HG03575 (cell line): ENCODE results near the gene CALY.

Experiments used
- ATAC-seq: cut with Tn5 transposase; IDR thresholded peaks from one replicate; pipeline ENCODE4 v1.9.1; 2021; ENCODE audit not compliant: unreplicated experiment, insufficient number of reproducible peaks, low FRiP score; ENCODE audit errors: extremely low read depth

CALY gene

DNA sequence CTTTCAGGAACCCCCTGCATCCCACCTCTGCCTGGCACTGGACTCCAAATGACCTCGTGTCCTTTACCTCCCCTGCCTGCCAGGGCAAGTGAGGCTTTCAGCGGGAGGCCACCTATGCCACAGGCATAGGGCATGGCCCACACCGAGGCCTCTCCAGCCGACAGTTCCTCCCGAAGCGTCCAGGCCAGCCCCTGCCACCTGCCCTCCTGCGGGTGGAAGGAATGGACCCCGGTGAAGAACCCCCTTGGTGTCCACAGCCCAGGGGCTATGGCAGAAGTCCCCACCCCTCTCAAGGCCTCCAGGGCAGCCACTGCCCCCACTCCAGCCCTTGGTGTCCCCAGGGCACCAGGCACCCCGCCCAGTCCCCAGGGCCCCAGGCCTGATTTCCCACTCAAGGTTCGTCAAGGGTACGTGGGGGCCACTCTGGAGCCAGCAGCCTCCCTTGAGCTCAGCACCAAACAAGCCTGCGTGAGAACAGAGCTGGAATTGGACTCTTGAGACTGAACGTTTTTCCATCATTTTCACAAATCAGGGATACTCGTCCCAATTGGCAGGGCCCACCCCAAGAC, 18.1 kb upstream of the CALY start:
- ATAC-seq: no peak

DNA sequence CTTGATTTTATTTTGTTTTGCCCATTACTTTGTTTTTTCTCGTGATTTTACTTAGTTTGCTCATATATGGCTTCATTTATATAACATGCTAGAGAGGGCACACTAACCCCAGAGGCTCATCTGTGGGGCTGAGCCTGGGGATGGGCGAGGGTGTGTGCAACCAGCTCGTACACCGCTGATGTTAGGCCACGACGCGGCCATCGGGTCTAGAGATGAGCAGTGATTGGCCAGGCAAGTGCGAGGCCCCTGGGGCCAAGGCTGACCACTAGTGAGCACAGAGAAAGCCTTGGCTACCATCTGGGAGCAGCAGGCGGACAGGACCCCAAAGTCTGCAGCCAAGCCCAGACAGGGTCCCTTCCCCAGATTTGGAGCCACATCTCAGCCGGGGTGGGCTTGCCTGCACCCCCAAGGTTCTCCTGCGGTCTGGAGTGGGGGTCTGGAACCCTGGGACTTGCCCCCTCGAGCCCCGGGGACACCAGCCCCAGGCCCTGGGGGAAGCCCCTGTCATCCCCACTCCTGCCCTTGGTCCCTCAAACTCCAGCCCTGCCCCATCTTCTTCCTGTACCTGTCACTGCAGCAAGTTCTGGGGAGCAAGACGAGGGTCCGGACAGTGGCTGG, 17.4 kb upstream of the CALY start:
- ATAC-seq: no peak

DNA sequence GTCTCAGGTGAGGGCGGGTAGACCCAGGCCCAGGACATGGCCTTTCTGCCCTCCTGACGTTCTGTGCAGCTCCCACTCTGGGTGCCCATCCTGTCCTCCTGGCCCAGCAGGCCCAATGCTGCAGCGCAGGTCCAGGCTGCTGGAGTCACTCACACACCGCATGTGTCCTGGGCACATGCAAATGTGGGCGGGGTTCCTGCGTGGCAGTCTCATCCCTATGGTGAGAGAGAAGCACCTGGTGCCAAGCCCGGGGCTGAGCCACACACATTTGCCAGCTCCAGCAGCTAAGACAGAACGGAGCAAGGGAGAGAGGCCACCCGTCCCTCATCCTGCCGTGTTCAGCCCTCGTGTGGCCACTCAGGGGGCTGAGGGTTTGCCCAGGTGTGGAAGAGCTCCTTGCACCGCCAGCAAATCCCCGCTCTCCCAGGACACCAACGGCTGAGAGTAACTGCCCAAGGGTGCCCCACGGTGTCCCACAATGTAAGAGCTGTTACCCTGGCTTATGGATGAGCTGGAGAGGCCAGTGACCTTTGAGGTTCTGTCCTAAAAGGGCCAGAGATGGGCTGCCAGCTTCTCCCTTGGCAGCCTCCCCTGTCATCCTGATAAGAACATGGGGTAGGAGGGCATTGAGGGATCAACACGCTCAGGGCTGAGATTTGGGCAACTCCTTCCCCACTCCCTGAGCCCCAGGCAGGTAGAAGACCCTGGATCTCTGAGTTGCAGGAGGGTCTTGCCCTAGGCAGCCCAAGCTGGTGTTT, 16.7 kb upstream of the CALY start:
- no peak for ATAC-seq

DNA sequence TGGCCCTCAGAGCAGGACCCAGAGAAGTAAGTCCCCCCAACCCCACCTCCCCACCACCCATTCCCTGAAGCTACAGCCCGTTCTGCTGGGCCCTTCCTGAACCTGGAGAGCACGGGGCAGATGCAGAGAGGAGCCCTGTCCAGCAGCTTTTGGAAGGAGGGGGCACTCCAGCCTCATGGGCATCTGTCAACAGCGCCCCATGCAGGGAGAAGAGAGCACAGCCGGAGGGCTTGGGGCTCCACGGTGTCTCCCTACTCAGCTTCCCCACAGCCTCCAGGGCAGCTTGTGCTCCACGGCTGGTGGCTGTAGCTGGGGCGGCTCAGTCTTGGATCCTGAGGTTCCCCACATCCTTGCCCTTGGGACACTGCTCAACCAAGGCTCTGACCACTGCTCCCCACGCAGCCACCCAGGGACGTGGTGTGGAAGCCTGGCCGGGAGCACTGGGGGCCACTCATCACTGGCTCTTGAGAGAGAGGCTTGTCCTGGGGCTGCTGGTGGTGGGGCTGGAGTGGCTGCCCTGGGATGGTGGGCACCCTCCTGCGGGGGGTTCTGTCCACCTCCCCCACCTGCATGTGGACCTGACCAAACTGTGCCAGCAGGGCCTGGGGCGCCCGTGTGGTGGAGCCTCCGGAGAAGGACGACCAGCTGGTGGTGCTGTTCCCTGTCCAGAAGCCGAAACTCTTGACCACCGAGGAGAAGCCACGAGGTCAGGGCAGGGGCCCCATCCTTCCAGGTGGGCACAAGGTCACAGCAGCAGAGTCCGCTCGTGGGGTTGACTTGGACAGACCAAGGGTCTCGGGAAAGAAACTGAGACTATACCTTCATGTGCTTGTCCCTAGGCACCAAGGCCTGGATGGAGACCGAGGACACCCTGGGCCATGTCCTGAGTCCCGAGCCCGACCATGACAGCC, 15.0 kb upstream of the CALY start:
- ATAC-seq: no peak

DNA sequence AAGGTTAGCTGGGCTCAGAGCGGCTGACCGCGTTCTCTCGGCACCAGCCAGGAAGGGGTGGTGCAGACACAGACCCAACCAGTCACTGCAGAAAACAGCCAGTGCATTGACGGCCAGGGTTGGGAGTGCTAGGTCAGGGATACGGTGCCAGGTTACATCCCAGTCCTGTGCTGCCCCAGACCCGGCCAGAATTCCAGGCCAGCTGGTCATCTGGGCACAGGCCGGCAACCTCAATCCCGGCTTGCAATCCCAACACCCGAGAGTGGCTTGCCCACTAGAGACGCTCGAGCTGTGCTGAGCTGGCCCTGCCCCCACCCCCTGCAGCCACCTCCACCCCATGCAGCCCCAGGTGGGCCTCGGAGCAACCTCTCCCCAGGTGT, 14.2 kb upstream of the CALY start:
- ATAC-seq: no peak

DNA sequence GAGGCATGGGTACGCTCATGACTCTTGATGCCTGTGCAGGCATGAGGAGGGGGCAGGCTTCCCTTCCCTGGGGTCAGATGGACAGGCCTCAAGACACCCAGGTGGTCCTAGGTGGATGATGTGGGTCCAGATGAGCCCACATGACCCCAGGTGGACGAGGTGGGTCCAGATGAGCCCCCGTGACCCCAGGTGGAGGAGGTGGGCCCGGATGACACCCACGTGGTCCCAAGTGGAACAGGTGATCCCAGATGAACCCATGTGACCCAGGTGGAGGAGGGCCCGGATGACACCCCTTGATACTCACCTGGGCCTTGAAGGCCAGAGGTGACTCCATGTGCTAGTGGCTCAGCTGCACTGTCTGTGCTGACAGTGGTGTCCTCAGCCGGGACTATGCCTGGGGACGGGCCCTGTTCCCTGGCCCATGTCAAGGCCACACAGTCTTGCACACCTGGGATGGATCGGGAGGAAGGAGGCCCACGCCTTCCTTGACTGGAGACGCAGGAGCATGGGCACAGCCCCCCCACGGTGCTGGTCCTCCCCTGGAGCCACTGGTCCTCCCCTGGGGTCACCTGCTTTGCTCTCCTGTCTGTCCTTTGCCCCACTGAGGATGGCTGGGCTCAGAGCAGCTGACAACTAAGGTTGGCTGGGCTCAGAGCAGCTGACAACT, 13.7 kb upstream of the CALY start:
- no peak for ATAC-seq

DNA sequence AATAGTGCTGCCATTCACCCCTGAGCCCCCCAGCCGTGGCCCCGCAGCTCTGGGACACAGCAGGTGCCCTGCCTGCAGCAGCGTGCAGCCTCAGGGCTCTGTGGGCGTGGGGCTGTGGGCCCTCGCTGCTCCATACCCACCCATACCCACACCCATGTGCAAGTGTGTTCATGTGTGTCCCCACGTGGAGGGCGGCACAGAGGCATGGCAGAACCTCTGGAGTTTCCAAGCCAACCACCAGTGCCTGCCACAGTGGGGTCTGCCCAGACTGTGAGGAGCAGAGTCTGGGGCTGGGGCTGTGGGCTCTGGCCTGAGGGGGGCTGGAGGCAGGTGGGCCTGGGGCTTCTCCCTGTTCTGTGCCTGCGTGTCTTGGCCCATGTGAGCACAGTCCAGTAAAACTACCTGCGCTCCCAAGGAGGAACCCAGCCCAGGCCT, 12.9 kb upstream of the CALY start:
- ATAC-seq: no peak

DNA sequence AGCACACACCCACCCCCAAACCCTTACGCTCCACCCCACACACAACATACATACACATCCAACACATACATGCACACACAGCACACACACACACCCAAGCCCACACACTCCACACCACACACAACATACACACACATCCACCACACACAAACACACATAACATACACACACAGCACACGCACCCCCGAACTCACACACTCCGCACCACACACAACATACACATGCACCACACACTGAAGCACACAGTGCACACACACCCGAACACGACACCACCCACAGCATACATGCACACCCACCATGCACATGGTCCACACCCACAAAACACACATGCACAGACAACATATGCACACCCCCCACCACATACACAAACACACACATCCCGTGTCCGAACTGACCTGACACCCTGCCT, 12.5 kb upstream of the CALY start:
- ATAC-seq: no peak

DNA sequence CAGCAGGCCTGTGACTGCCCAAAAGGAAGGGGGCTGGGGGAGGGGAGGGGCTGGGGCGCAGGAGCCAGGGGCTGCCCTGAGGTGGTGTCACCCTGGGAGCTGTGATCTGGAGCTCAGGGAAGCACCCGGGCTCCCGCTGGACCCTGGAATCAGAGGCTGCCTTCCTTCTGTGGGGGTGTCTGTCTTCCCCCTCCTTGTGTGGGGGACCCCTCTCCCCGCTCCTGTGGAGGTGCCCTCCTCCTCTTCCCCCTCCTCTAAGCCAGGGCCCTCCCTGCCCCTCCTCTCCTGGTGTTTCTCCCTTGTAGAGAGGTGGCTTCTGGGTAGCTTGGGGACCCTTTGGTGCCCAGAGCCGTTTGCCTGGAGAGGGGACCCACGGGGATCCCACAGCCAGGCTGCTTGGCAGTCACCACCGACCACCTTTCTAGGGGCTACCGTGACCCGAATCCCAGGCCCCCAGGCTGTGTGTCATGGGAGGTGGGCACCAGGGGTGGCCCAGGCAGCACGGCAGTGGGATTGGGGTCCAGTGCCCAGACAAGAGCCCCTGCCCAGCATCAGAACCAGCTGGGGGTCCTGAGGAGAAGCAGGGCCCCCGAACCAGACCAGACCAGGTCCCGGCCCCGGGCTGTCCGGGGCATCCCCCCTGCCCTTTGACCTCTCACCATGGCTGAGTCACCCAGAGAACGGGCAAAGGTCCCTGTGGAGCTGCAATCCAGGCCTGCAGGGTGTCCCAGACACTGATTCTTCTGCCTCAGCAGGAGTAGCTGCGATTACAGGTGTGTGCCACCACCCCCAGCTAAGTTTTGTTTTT, 11.2 kb upstream of the CALY start:
- ATAC-seq: no peak

DNA sequence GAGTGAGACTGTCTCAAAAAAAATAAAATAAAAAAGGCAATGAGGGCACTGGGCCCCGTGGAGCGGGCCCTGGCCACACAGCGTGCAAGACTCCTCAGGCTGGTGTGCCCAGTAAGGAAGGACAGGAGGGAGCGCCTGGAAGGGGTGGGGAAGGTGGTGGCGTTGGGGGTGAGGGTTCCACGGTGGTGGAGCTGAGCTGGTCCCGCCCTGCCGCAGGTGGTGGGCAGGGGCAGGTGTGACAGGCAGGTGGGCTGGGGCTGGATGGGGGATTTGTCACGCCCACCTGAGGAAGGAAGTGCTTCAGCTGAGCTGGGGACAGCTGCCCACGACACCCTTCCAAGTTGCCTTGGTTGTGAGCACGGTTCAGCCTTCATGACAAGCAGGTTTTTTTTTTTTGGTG, 9.7 kb upstream of the CALY start:
- ATAC-seq: no peak

DNA sequence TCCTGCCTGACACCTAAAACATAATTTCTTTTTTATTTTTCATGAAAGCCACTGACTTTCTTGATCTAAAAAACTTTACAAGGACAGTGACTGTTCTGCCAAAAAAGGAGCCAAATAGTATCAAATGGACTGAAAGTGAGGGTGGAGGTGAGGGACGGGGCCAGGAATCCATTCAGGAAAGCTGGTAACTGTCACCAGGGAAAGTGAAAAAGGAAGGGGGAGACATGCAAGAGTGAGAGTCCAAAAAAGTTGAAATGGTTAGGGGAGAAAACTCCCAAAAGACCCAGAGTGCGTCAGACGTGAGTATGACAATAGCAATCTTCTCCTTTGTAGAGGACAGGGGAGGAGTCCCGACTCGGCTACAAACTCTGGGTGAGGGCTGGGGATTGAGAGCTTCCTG, 7.5 kb upstream of the CALY start:
- no peak for ATAC-seq

DNA sequence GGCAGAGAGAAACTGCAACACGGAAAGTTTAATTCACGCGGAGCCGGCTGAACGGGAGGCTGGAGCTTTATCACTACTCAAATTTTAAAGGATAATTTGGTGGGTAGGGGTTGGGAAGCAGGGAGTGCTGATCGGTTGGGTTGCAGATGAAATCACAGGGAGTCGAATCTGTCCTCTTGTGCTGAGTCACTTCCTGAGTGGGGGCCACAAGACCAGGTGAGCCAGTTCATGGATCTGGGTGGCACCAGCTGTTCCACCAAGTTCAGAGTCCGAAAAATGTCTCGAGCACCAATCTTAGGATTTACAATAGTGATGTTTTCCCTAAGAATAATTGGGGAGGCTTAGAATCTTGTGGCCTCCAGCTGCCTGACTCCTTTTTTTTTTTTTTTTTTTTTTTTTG, 6.9 kb upstream of the CALY start:
- ATAC-seq: no peak

DNA sequence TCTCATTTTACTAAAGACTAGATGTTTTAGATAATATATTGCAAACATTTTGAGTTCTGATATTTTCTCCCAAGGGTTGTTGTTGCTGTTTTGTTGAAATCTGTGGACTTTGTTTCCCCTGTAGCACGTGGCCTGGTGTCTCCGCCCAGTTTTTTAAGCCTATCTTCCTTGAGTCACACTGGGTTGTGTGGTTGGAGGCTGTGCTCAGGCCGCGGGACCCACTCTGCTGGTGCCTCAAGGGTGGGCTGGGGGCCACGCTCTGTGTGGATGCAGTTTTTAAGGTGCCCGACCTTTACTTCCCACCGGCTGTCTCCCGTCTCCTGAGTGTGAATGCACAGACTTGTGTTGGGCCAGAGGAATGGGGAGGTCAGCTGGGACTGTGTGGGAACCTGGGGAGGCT, 6.2 kb upstream of the CALY start:
- ATAC-seq: no peak

DNA sequence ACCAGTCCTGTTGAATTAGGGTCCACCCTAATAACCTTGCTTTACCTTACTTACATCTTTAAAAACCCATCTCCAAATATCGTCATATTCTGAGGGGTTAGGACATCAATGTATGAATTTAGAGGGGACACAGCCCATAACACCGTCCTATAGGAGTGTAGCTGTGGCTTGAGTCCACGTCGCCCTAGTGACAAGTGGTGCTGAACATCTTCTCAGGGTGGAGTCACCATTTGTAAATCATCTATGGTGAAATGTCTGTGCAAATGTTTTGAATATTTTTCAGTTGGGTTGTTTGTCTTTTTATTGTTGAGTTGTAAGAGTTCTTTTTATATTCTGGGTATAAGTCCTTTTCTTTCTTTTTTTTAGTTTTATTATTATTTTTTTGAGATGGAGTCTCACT, 5.3 kb upstream of the CALY start:
- no peak for ATAC-seq

DNA sequence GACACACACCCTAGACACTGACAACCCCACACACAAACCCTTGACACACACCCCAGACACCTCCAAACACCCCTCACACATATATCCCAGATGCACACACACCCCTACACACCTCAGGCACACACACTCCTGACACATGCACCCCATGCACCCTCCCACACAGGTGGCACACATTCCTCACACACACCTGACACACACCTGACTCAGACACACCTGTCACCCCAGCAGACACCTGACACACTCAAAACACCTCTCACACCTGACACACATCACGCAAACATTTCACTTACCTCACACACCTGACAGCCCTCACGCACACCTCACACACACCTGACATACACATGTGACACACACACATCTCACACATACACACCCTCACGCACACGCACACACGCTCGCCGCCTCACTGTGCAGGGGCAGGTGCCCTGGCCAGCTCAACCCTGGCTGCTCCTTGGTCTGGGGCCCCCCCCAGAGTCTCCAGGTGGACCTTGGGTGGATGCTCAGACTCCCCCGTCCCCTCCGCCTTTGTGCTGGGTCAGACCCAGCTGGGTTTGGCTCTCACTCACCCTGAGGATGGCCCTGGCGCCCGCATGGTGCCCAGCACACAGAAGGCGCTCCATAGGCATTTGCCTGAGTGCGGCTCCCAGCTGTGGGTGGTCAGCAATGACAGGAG, 3.1 kb upstream of the CALY start:
- ATAC-seq: no peak

DNA sequence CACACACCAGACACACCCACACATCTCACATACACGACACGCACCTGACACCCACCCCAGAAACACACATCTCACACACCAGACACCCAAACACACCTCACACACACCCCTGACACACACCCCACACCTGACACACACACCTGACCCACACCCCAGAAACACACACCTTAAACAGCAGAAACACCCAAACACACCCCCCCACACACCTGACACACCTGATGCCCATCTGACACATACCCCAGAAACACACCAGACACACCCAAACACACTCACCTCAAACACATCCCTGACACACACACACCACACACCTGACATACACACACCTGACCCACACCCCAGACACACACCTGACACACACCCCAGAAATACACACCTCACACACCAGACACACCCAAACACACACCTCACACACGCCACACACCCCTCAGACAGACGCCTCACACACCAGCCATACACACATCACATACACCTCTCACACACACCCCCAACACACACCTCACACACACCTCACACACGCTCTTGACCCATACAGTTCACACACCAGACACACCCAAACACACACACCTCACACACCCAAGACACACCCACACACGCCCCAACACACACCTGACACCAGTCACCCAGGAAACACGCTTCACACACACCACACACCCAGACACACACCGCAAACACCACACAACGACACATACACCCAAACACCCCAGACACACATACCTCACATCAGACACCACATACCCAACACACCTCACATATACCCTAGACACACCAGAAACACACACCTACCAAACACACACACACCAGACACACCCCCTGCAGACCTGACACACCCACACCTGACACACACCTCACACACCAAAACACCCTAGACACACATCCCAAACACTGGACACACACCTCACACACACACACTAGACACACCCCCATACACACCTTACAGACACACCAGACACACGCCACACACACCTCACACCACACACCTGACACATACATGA, 1.7 kb upstream of the CALY start:
- no peak for ATAC-seq

DNA sequence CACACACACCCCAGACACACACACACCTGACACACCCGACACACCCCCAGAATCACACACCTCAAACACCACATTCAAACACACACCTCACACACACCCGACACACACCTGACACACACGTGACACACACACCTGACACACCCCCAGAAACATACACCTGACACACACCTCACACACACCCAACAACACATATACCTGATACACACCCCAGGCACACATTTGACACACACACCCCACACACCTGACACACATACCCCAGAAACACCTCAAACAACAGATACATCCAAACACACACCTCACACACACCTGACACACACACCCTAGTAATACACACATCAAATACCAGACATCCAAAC, 652 bp upstream of the CALY start:
- no peak for ATAC-seq
